CD4-positive, alpha-beta T cell treated with Interleukin-12 subunit alpha and Interleukin-12 subunit beta, for 1 hour (primary cell): ENCODE data around the gene PARD3.

Experiments
- DNase-seq: peaks from one replicate; pipeline ENCODE4 v3.0.0-alpha.2; 2020

The PARD3 gene

DNA sequence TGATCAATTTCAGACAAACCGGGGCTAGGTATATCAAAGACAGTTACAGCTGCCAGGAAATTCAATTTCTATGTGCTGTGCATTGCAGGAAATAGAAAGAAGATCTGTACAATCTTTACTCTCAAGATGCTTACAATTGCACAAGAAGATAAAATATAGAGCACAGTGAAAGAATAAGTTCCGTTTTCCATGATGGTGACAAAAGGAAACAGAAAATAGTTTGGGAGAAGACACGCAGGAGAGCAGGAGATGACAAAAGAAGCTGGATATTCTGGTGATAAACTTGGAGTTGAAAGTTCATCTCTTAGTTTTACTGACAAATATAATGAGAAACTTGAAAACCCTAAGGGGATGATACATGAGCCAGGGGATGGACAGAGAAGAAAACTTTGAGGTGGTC is 646.0 kb downstream of the PARD3 start:
- no peak for DNase-seq

DNA sequence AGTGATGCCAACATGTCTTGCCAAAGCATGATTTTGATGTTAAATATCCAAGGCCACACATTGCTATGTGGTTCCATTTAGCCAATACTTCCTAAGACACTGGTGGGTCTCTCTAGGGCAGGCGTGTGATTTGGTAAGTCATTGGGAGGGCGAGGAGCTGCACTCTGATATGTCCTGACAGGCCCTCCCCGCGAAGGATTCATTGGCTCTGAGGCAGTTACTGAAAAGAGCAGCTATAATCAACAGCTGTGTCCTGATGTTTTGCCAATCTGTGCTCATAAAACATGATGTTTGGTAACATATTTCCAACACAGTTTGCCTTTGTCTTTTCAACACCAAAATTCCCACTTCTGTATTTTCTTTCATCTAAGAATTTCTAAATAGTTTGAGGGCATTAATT is 646.7 kb downstream of the PARD3 start:
- DNase-seq: no peak

DNA sequence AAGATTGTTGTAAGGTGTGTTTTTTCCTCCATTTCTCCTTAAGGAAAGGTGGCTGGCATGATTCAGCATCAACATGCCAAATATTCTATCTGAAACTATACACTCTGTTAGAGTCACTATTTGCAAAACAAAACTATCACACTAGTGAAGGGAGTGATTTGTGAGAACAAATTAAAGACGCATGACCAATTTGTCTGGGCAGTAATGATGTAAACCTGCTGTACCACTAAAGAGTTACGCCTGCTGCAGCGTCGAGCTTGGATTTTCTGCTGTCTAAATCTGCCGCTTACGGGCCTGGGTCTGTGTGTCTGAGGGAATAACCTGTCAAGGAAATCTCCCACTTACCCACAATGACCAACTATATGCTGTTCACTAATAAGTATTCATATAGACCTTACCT is 648.3 kb downstream of the PARD3 start:
- DNase-seq: no peak

DNA sequence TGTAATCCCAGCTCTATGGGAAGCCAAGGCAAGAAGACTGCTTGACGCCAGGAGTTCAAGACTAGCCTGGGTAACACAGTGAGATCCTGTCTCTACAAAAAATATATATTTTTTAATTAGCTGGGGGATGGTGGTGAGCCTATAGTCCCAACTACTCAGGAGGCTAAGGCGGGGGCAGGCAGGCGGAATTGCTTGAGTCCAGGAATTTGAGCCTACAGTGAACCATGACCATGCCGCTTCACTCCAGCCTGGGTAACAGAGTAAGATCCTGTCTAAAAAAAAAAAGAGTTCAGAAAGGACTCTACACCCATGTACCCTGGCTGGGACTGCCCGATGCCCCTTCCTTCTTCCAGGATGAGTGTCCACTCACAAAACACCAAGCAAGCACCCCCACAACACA is 648.7 kb downstream of the PARD3 start:
- no peak for DNase-seq

DNA sequence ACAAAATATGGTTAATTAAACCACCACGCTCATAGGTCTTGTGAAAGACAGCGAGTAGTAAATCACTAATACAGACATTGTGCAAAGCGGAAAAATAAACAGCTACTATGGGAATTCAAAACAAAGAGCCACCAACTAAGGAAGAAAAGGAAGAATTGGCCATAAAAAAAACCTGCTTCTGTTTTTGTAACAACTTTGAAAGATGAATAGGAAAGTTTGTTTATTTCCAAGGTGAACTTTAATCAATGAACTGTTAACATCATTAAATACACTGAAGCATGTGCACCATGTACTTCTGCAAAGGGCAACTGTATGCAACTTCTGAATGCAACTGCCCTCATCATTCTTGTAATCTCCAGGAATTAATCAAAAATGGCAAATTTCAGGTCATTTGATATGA is 651.1 kb downstream of the PARD3 start:
- no peak for DNase-seq

DNA sequence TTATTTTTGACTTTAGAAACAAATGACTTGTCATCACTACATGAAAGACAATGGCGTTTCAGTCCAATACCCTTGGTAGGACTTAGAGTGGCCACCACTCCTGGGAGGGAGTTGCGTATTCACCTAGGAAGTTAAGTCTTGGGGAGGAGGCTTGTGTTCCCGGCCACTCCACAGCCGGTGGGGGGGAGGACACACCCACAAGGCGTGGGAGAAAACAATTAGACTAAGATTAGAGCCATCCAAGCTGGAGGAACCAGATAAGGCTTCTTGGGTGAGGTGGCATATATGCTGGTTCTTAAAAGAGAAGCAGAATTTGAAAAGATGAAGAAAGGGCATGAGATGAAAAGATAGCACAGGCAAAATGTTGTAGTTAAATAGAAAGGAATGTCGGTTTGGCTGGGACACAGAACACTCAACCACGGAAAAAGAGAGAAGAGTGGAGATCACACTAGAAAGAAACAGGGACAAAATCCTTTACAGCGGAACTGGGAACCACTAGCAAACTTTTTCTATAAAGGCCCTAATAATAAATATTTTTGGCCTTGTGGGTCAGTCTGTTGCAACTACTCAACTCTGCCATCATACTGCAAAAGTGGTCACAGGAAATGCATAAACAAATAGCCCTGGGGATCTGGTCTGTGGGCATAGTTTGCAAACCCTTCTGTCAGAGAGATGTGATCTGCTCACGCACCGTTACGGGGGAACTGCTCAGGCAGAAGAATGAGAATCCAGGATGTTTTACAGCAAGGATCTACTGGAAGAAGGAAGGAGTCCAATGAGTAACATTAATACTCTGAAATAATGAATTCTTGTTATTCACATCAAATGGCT is 651.8 kb downstream of the PARD3 start:
- DNase-seq: no peak

DNA sequence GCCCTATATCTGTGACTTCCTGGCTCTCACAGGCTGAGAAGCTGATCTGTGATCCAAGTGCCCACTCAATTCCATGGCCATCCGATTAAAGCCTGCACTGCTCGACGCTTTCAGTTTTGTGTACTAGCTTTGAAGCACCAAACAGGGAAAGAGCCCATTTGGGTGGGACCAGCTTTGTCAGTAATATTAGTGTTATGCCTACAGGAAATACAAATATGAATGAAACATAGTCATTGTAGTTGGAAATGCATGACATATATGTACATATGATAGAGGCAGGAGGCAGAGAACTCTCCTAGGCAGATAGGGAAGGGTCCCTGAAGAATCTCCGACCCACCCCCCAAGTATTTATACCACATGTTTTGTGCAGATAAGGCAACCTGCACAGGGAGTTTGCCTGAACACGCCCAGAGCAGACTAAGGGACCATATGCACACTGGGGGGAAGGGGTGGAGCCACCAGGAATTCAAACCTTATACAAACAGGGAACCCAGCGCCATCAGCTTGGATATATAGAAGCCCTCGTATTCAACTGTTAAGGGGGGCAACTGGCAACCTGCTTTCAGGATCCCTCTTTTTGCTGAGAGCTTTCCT is 653.2 kb downstream of the PARD3 start:
- DNase-seq: no peak

DNA sequence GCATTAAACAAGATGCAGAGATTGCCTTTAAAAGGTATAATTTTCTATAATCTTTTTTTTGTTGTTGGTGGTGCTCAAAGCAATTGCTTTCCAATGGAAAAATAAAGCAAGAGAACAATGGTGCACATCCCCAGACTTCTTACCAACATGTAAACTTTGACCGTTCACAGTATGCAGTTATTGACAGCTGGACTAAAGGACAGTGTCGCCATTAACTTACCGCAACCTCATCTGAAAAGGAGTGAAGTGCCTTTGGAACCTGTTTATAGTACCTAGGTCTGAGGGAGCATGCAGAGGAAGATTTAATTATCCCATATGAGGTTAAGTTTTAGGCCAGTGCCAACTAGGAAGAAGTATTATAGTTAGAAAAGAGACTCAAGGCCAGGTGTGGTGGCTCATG is 654.5 kb downstream of the PARD3 start:
- DNase-seq: no peak

DNA sequence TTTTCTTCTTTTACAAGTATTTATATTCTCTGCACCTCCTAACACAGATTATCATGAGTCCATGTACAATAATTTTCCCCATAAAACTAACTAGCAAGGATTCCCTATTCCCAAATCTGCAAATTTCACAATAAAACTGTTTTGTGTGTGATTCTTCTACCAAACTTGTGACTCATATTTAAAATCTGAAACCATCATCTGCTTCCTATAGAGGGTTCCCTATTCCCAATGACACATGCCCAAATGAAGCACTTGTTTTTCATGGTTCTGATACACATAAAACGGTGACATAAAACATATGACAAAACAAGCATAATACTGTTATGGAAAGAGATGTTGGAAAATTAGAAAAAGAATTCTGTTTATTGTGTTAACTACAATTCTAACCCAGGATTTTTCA is 657.6 kb downstream of the PARD3 start:
- no peak for DNase-seq

DNA sequence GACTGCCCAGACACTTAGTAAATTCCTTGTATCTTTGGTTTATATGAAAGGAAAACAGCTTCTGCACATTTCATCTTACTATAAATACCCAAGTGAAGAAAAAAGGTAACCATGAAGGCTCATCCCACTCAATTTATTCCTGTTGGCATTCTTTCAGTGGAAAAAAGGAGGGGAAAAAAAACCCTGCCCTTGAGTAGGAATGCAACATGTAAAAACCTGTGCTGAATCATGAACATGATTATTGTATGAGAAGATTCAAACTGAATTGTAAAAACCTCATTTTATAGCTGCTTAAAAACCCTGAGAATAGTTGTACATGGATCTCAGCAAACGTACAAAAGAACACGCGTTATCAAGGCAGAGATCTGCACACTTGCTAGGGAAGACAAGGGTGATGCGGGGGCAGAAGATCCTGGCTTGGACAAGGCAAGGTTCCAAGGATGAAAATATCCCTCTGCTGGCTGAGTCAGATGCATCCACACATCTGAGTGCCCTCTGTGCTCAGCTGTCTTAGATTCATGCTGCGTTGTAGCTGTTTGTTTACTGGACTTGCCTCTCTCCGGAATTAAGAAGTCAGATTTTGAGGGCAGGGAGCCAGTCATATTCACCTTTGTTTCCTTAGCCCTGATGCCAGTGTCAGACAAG is 658.2 kb downstream of the PARD3 start:
- DNase-seq: no peak

DNA sequence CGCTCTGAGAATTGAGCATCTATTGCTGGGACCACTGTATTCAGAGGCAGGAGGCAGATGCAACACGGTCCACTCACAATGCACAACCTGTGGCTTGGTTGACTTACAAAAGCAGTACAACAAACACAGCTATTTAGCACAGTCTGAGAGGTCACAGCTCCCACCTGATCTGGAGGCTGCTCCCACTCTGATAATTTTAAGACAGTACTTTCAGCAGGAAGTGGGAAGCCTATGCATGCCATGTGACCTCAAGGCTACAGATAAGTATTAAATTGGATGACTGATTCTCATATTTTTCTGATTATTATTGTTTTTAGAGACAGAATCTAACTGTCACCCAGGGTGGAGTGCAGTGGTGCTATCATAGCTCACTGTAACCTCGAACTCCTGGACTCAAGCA is 659.3 kb downstream of the PARD3 start:
- DNase-seq: no peak

DNA sequence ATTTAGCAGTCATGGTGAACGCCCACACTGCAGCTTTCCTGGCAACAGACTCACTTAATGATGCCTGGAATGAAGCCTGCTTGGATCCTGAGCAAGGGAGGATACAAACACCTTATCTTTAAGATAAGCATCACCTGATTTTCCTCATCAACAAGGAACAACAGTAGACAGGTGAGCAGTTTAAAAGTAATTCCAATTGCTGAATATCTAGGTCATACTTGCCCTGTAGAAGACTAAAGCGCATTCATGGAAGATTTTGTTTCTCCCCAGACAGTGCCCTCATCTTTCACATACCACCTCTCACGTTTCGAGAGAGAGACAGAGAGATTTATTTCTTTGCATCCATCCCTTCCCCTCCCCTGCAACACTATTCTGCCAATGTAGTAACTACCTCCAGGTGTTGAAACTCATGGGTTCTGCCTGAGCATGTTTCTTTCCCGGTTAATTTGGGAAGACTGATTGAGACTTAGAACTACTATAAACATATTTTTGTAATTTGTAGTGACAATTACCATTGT is 660.7 kb downstream of the PARD3 start:
- no peak for DNase-seq

DNA sequence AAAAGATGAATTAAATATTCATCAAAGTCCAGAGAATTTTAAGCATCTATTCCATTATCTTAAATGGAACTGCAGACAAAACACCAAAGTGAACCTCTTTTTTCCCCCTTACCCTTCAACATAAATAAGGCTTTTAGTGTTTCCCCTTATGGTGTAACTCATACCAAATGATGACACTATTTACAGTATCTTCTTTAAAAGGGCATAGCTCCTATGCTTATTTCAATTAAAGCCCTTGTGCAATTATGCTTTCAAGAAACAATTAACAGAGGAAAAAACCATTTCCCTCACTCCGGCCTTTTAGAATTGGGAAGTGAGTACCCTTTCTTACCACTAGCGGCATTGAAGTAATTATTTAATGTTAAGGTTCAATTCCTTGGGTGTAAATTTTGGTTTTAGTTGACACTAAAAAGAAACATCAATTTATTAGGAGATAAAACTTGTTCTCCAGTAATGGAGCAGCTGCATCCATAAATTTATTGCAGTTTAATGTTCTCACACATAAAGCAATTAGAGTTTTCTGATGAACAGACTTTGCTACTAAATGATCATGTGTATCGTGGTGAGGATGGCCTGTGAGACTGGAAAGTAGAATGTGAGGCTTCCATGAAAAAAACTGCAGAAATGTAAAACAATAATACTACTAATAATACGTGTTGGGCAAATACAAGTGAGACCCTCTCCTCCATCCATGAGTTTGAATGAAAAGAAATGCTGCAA is 661.3 kb downstream of the PARD3 start:
- no peak for DNase-seq

DNA sequence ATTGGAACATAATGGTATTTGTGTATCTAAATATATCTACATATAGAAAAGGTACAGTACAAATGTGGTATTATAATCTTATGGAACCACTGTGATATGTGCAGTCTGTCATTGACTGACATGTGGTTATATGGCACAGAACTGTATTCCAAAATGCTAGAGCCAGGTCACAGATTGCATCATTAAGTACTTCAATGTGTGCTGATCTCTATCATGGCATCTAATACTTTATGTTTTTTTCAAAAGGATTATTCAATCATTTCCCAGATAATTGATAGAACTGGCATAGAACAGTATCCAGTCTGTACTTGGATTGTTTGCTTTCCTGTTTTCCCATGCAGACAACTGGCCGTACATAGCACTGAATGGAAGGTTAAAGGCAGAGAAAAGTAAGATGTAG is 662.7 kb downstream of the PARD3 start:
- no peak for DNase-seq

DNA sequence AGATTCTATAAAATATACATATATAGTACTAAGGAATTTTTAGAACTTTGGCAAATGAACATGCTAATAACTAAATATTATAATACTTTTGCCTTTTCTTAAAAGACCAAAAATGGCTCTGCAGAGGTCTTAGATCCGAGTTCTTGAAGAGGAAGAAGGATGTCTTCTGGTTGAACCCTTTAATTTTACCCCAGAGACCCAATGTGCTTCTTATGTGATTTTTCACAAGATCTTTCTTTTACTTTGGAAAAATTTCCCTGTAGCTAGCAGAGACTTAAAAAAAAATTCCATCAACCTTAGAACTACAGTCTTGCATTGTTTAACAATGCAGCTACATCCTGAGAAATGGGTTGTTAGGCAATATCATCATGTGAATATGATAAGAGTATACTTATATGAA is 663.2 kb downstream of the PARD3 start:
- no peak for DNase-seq

DNA sequence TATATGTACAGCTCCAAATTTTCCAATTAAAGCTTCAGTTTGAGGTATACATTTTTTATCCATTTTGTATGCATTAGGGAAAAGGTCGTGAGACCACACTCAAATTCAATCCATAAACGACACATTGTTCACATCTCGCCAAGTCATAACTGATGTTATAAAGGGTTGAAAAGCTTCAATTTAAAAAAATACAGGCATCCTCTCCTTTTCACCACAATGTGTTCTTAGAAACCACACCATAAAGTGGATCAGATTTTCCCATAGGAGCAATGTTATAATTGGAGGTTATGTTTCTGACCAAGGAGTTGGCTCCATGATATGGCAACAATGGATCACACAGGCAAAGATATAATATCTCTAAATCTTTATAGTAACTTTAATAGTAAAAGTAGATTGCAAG is 663.6 kb downstream of the PARD3 start:
- no peak for DNase-seq

DNA sequence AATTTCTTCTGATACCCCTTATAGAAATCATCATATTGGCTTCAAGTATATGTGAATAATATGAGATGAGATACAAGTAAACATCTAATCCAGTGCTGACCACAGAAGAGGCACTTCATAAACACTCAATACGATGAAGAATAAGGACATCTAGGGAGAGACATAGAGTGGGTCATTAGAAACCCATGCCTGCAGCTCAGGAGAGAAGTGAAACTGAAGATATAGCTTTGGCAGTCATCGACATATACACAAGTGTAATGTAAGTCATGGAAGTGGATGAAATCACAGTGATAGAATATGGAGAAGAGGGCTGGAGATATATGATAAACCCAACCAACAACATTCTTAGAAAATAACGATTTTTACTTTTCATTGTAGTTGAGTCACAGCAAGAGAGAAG is 665.0 kb downstream of the PARD3 start:
- DNase-seq: no peak

DNA sequence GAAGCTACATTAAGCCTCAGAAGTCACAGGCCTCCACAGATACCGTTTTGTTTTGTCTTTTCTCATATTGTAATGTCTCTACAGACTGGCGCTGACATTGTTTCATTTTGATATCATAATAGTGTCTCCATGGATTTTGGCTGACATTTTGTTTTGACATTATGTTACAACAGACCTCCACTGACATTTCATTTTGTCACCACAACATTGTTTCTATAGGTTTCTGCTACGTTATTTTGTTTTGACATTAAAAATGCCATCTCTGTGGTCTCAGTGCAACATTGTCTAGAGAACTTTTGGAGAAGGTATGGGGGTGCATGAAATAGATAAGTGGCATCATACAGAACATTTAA is 666.8 kb downstream of the PARD3 start:
- no peak for DNase-seq

DNA sequence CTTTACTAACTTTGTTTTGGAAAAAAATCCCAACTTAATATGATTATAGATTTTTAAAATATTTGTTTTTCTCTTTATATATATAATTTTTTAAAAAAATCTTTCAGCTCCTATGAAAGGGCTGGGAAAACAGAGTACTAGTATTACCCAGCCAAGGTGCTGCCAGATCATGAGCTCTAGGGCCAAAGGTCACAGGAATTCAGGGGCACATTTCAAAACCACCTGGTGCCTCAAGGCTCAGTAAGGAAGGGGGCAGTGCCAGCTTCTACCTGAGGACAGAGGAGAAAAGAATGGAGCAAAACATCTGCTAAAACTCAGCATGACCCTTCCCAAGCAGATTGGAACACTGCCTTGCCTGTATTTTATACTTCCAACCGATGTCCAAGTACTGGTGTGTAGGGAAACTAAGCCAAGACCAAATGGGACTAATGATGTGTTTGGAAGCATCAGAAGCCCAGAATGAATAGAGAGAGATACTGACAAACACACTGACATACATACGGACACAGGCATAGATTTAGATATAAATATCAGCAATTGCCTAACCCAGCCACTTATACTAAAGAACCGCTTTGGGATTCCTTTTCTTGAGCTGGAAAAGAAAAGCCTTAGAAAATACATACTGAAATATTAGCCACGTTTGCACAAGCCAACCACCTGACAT is 667.3 kb downstream of the PARD3 start:
- DNase-seq: no peak

DNA sequence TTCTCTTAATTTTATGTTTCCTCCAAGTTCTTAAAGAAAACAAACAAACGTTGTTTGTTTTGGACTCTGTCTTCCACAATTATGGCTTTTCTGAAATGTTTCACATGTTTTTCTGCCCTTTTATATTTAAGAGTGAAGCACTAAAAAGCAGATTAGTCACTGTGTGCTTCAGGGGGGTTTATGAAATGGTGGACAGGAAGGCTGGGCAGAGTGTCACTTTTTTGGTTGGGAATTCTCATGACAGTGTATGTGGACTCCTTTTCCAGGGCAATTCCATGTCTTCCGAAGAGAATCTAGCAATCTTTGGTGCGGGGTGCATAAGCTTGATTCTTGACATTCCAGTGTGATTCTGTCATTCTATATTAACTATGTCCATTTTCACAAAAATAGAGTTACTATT is 669.4 kb downstream of the PARD3 start:
- DNase-seq: no peak

DNA sequence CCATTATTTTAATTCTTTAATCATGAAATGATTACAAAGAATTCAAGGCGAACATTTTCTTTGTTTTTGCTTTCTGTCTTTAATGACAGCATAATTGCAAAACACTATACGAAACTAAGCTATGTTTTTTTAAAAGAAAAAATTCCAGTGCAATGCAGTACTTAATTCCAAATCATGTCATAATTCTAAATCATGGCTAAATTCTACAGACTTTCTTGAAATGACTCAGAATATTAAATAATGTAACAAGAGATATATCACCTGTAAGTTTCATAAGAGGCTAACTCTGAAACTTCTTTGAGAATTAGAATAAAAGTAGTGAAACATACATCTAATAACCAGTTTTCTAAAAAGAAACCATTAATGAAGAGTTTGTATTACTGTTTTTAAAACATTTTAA is 671.6 kb downstream of the PARD3 start:
- no peak for DNase-seq

DNA sequence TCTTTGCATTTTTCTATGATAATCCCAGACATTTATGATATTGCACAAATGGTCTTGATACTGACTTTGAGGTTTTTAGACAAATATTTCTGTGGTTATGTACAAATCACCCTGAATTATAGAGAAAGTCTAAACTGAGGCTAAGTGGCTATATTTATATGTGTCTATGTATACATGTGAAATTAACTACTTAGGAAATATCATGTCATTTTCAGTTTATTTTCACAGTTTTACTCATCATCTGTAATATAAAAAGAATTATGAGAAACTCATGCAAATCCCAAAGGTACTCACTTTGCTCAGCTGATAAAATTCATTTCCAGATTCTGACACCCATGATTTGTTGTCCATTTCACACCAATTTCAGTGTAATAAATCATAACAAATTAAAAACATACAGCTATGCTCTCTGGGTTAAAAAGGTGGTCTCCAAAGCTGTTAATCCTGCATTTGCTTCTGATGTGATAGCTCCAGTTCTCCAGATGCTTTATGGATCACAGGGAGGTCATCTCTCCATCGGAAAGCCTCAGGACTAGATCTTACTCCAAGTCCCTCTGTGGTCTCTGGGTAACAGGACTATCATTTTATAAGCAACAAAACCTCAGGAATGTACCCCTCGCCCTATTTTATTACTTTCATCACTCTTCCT is 673.9 kb downstream of the PARD3 start:
- no peak for DNase-seq

DNA sequence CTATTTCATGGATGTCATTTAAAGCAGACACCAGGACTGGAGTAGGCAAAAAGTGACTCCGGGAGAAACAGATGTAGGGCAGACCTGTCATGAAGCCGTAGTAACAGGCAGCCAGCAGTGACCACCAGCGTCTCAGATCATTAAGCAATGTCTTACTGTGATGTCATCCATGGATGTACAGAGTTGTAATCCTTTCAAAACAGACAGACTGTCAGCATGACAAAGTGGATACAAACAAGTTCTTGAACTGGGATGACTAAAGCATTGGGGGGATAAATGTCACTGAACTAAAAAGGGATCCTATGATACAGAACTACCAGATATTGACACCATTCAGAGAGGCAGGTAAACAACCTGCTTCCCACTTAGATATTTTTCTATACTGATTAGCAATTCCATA is 675.5 kb downstream of the PARD3 start:
- no peak for DNase-seq
